ENCODE data around the gene EARS2.
"Not testable (repeated sequence)": the region's sequence is repeated elsewhere in the genome, so short reads cannot be mapped to it uniquely, and the experiment has no call there.

EARS2 gene

GRCh38 chr16:23556881-23557778, at the start of gene EARS2, which contains the start of gene UBFD1:
EARS2 (minus strand) TSS chr16:23557350; CDS start chr16:23557343, 7 bp downstream.
UBFD1 (plus strand) TSS chr16:23557727; CDS start chr16:23557743, 16 bp downstream.
- DNase-seq (ENCODE audit: low spot score): peak; percentile 97

- DNase-seq (ENCODE audit: low spot score): peak; percentile 24
These were observed 40.0 kb upstream of the EARS2 start for GRCh38 chr16:23597003-23597756.

- DNase-seq (ENCODE audit: low spot score): peak; percentile 81
These were observed 39.0 kb upstream of the EARS2 start, which contains the start of gene NDUFAB1 for GRCh38 chr16:23595951-23596720. NDUFAB1 (minus strand) TSS chr16:23596316; CDS start chr16:23596290, 26 bp downstream.

GRCh38 chr16:23595246-23595950, 38.2 kb upstream of the EARS2 start:
- DNase-seq (ENCODE audit: low spot score): peak; percentile 14

GRCh38 chr16:23594186-23594585, 37.0 kb upstream of the EARS2 start:
- DNase-seq (ENCODE audit: low spot score): no peak

GRCh38 chr16:23590181-23590580, 33.0 kb upstream of the EARS2 start:
- no peak for DNase-seq (ENCODE audit: low spot score)

- DNase-seq (ENCODE audit: low spot score): no peak
These were observed 30.6 kb upstream of the EARS2 start for GRCh38 chr16:23587726-23588125.

GRCh38 chr16:23584186-23585076, 27.3 kb upstream of the EARS2 start:
- no peak for DNase-seq (ENCODE audit: low spot score)

GRCh38 chr16:23583271-23583670, 26.1 kb upstream of the EARS2 start:
- DNase-seq (ENCODE audit: low spot score): not testable (repeated sequence)

- DNase-seq (ENCODE audit: low spot score): no peak
These were observed 24.6 kb upstream of the EARS2 start for GRCh38 chr16:23581764-23582163.

GRCh38 chr16:23580391-23580790, 23.2 kb upstream of the EARS2 start:
- DNase-seq (ENCODE audit: low spot score): no peak

GRCh38 chr16:23579371-23579770, 22.2 kb upstream of the EARS2 start:
- DNase-seq (ENCODE audit: low spot score): no peak

GRCh38 chr16:23578101-23578830, 21.1 kb upstream of the EARS2 start:
- DNase-seq (ENCODE audit: low spot score): peak; percentile 81

- no peak for DNase-seq (ENCODE audit: low spot score)
These were observed 20.3 kb upstream of the EARS2 start for GRCh38 chr16:23577493-23577892.

GRCh38 chr16:23575834-23576233, 18.7 kb upstream of the EARS2 start:
- no peak for DNase-seq (ENCODE audit: low spot score)

- no peak for DNase-seq (ENCODE audit: low spot score)
These were observed 16.7 kb upstream of the EARS2 start for GRCh38 chr16:23573817-23574216.

GRCh38 chr16:23572394-23572793, 15.2 kb upstream of the EARS2 start:
- DNase-seq (ENCODE audit: low spot score): no peak

- no peak for DNase-seq (ENCODE audit: low spot score)
These were observed 14.7 kb upstream of the EARS2 start for GRCh38 chr16:23571895-23572294.

GRCh38 chr16:23570992-23571632, 14.0 kb upstream of the EARS2 start:
- DNase-seq (ENCODE audit: low spot score): peak; percentile 59
